ENCODE measurements around the gene CCBE1.

DNA sequence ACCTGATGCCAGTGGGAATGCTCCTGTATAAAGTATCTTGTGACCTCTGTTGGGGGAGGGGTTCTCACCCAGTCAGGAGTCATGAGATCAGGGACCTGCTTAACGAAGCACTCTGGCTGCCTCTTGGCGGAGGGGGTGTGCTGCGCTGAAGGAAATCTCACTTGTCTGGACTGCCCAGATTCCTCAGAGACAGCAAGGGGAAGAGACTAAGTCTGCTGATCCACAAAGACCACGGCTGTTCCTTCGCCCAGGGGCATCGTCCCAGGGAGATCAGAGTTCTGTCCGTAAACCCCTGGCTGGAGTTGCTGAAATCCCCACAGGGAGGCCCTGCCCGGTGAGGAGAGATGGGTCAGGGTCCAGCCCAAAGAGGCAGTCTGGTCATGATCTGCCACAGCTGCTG lies 168.4 kb downstream of the CCBE1 start:
- TF ChIP-seq CTCF (IDR thresholded peaks at IDR 0.05; ENCODE audit: insufficient read depth, low read length, poor library complexity, severe bottlenecking) (no peak), EZH2phosphoT487 (conservative IDR thresholded peaks at IDR 0.05; ENCODE audit: low read length) (no peak)

All from SU-DHL-6 (cell line).